ENCODE measurements around the gene CHFR. TPM values are rescaled to one million over a fixed set of nuclear protein-coding genes. Genes with fewer than 3 reads are reported as not detected.
"Not testable (repeated sequence)": the region's sequence is repeated elsewhere in the genome, so short reads cannot be mapped to it uniquely, and the experiment has no call there.

CHFR gene
- total and polyA plus RNA-seq, 11 donors: 10.6 to 33.5 (median 17.4) TPM

- Histone ChIP-seq H3K36me3 (peaks cover 3 to 98% (median 96%) of the 10 kb centered on the region in 9 donors), H3K9me3 (no peaks in the 10 kb centered on the region), H3K4me3 (no peak overlapping the region), H3K27ac (no peak overlapping the region), H3K27me3 (no peaks in the 10 kb centered on the region), H3K4me1 (no peaks in the 10 kb centered on the region)
- DNase-seq: no peak
- 94 to 98% (median 98%) methylated on average over 3 to 17 of the region's 17 CpGs for whole genome bisulfite sequencing, 4 donors
- ATAC-seq: no peak
- intact Hi-C loops (cut with DNase I): no loop called here
- TF ChIP-seq CTCF (IDR thresholded peaks at IDR 0.05) (no peak), POLR2A (IDR thresholded peaks at IDR 0.05) (no peak)
These were observed 30.8 kb downstream of the CHFR start for GRCh38 chr12:132856581-132856980.

- H3K9me3 ChIP-seq; H3K4me3 ChIP-seq; intact Hi-C loops (cut with DNase I); H3K27me3 ChIP-seq; ATAC-seq; H3K27ac ChIP-seq; H3K4me1 ChIP-seq; DNase-seq: not testable (repeated sequence)
- 96 to 98% (median 96%) methylated on average over 14 of the region's 14 CpGs for WGBS, 4 donors
- peaks cover 3 to 98% (median 96%) of the 10 kb centered on the region in 9 donors for H3K36me3 ChIP-seq
These were observed 32.2 kb downstream of the CHFR start for GRCh38 chr12:132855211-132855610.

- Histone ChIP-seq H3K4me3 (no peak overlapping the region), H3K27me3 (no peaks in the 10 kb centered on the region), H3K36me3 (peaks cover 3 to 98% (median 93%) of the 10 kb centered on the region in 9 donors), H3K27ac (no peak overlapping the region), H3K4me1 (no peaks in the 10 kb centered on the region), H3K9me3 (no peaks in the 10 kb centered on the region)
- intact Hi-C loops (cut with DNase I): no loop called here
- WGBS, 4 donors: 94 to 95% (median 95%) methylated on average over 38 to 51 of the region's 51 CpGs
- TF ChIP-seq POLR2A (IDR thresholded peaks at IDR 0.05) (no peak), CTCF (IDR thresholded peaks at IDR 0.05) (no peak)
- no peak for DNase-seq
- peak in 1 of 4 donors; percentile 20 for ATAC-seq
These were observed 33.9 kb downstream of the CHFR start for GRCh38 chr12:132853285-132854092.

- no peaks in the 10 kb centered on the region for H3K4me1 ChIP-seq
- no peaks in the 10 kb centered on the region for H3K27me3 ChIP-seq
- 89 to 98% (median 96%) methylated on average over 7 to 12 of the region's 12 CpGs for WGBS, 4 donors
- no peak for DNase-seq
- no peak overlapping the region for H3K4me3 ChIP-seq
- intact Hi-C loops (cut with DNase I): no loop called here
- no peak for ATAC-seq
- no peaks in the 10 kb centered on the region for H3K9me3 ChIP-seq
- H3K36me3 ChIP-seq: peaks cover 3 to 98% (median 94%) of the 10 kb centered on the region in 9 donors
- no peak for TF ChIP-seq POLR2A (IDR thresholded peaks at IDR 0.05)
- TF ChIP-seq CTCF (IDR thresholded peaks at IDR 0.05): no peak
- no peak overlapping the region for H3K27ac ChIP-seq
These were observed 34.9 kb downstream of the CHFR start for GRCh38 chr12:132852496-132852895.

Measured in heart left ventricle (tissue), 16 donors.